RWPE1 (cell line): Measurements from ENCODE around the gene PKMYT1.

Source experiments
- CTCF ChIA-PET: fragments of 350-600 bp; sonication (Branson Sonifier 250); formaldehyde crosslinking; extraction: SDS; loops from one replicate; lab custom pipeline; 2021; lab: Yijun Ruan, JAX
- POLR2A ChIA-PET: fragments of 400-600 bp; formaldehyde crosslinking; extraction: SDS; loops from one replicate; lab custom pipeline; 2020; ENCODE audit warnings: antibody characterized with exemption; ENCODE audit not compliant: low non-redundant PET; lab: Yijun Ruan, JAX
- DNase-seq: peaks from one replicate; pipeline ENCODE4 v3.0.0; 2012; ENCODE audit warnings: low spot score
- H3K27ac ChIP-seq: fragments of 450-650 bp; 2 replicates; pipeline ENCODE4 v1.5.1; 2017
- CTCF ChIP-seq: fragments of 450-650 bp; conservative IDR thresholded peaks from 2 replicates; pipeline ENCODE4 v1.5.1; 2017; ENCODE audit warnings: low read depth, mild to moderate bottlenecking

PKMYT1 gene

GRCh38 chr16:2980227-2981176 lies at the start of gene PKMYT1:
Gene PKMYT1 (minus strand): TSS chr16:2980446. CDS start chr16:2979657, 789 bp downstream.
- POLR2A ChIA-PET: interaction anchor here (0.5 to 1.5 kb wide), 4 partner anchors 10 to 58 kb away, joined by 3 to 7 read pairs (median 3); partner anchors contain the start of gene PAQR4
- CTCF ChIA-PET: interaction anchor here (0.6 to 1.5 kb wide), 5 partner anchors 8 to 66 kb away, joined by 3 to 8 read pairs (median 6); partner anchors contain the start of gene MMP25
- H3K27ac ChIP-seq: peak within 1 kb of the TSS; percentile 84
- DNase-seq: peak; percentile 99
- TF ChIP-seq CTCF: no peak

- POLR2A ChIA-PET: no interaction called here
- TF ChIP-seq CTCF: no peak
- CTCF ChIA-PET: interaction anchor here (0.6 to 2.6 kb wide), 4 partner anchors 9 to 28 kb away, joined by 3 to 10 read pairs (median 4); no protein-coding TSS in a partner anchor
- H3K27ac ChIP-seq: no peak overlapping the region
- DNase-seq: no peak
Measured at GRCh38 chr16:3029491-3030221, 49.4 kb upstream of the PKMYT1 start.

- ChIA-PET CTCF (interaction anchor here (0.5 to 1.8 kb wide), 8 partner anchors 10 to 458 kb away, joined by 3 to 19 read pairs (median 4); partner anchors contain the start of gene ZNF213), POLR2A (interaction anchor here (1.2 kb wide), 3 partner anchors 19 to 31 kb away, joined by 4 to 6 read pairs (median 4); no protein-coding TSS in a partner anchor)
- TF ChIP-seq CTCF: no peak
- no peak overlapping the region; the same call in 1 of the 2 replicates for H3K27ac ChIP-seq
- no peak for DNase-seq
Measured at GRCh38 chr16:3028716-3029319, 48.6 kb upstream of the PKMYT1 start.

- DNase-seq: peak; percentile 86
- peak; percentile 90 for TF ChIP-seq CTCF
- ChIA-PET CTCF (interaction anchor here (0.5 to 1.8 kb wide), 10 partner anchors 12 to 459 kb away, joined by 3 to 19 read pairs (median 4); partner anchors contain the start of gene ZNF213), POLR2A (interaction anchor here (1.2 kb wide), 4 partner anchors 18 to 30 kb away, joined by 3 to 6 read pairs (median 4); no protein-coding TSS in a partner anchor)
- H3K27ac ChIP-seq: peak overlapping the region; percentile 99
Measured at GRCh38 chr16:3027983-3028715, 47.9 kb upstream of the PKMYT1 start.

- ChIA-PET CTCF (interaction anchor here (0.6 to 1.8 kb wide), 8 partner anchors 12 to 195 kb away, joined by 3 to 19 read pairs (median 3); no protein-coding TSS in a partner anchor), POLR2A (interaction anchor here (1.2 kb wide), 4 partner anchors 17 to 29 kb away, joined by 3 to 6 read pairs (median 4); no protein-coding TSS in a partner anchor)
- TF ChIP-seq CTCF: no peak
- peak overlapping the region; percentile 99 for H3K27ac ChIP-seq
- no peak for DNase-seq
Measured at GRCh38 chr16:3027489-3027795, 47.2 kb upstream of the PKMYT1 start.
